Subcutaneous adipose tissue (tissue), 4 donors: ENCODE data around the gene RB1. TPM values are rescaled to one million over a fixed set of nuclear protein-coding genes. Genes with fewer than 3 reads are reported as not detected.

Experiments
- total RNA-seq, 4 donors: library from RNA; depleted of rRNA; stranded (reverse); fragments of >200 nt; gene quantifications; one replicate each; pipeline ENCODE4 v1.1.0, GENCODE V29; 2016
- TF ChIP-seq, protein P1 (sequence below): fragments of 450-650 bp; IDR thresholded peaks from one replicate; pipeline ENCODE4 v1.5.1; 2016; ENCODE audit warnings: low read depth, mild to moderate bottlenecking, control low read depth, antibody characterized with exemption, moderate library complexity

The RB1 gene
- total RNA-seq, 4 donors from 2014 or later: 35.0 to 85.6 (median 45.6) TPM

DNA sequence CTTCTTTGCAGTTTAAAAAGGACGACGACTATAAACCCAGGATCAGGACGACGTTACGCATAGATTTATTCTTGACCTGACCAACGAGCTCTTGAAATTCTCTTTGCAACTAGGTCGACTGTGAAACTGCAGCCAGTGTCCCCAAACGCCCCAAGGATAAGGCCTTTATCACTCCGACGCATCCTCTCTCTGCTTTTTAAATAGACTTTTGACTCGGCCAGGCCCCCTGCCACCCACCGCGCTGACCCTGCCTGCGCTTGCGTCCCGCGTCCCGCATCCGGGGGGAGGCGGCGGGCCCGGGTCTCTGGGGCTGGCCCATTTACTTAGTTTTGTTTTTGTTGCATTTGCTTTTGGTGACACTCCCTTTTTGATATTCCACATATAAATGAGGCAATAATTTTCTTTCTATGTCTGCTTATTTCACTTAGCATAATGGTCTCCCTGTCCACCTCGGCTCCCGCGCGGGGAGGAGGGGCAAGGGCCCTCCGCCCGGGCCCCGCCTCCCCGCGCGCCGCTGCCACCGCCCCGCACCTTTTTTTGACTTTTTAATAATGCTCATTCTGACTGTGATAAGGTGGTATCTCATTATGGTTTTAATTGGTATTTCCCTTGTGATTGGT lies 17.4 kb downstream of the RB1 start:
- TF ChIP-seq, protein P1, sequence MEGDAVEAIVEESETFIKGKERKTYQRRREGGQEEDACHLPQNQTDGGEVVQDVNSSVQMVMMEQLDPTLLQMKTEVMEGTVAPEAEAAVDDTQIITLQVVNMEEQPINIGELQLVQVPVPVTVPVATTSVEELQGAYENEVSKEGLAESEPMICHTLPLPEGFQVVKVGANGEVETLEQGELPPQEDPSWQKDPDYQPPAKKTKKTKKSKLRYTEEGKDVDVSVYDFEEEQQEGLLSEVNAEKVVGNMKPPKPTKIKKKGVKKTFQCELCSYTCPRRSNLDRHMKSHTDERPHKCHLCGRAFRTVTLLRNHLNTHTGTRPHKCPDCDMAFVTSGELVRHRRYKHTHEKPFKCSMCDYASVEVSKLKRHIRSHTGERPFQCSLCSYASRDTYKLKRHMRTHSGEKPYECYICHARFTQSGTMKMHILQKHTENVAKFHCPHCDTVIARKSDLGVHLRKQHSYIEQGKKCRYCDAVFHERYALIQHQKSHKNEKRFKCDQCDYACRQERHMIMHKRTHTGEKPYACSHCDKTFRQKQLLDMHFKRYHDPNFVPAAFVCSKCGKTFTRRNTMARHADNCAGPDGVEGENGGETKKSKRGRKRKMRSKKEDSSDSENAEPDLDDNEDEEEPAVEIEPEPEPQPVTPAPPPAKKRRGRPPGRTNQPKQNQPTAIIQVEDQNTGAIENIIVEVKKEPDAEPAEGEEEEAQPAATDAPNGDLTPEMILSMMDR: no peak

DNA sequence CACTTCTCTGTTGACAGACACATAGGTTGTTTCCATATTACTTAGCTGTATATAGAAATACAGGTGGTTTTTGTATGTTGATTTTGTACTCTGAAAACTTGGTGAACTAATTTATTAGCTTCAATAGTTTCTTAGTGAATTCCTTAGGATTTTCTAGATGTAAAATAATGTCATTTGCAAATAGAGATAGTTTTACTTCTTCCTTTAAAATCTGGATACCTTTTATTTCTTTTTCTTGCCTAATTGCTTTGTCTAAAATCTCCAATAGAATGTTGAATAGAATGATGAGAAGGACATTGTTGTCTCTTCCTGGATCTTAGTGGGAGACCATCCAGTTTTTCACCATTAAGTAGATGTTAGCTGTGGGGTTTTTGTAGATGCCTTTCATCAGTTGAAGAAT lies 18.7 kb downstream of the RB1 start:
- TF ChIP-seq, protein P1: no peak

DNA sequence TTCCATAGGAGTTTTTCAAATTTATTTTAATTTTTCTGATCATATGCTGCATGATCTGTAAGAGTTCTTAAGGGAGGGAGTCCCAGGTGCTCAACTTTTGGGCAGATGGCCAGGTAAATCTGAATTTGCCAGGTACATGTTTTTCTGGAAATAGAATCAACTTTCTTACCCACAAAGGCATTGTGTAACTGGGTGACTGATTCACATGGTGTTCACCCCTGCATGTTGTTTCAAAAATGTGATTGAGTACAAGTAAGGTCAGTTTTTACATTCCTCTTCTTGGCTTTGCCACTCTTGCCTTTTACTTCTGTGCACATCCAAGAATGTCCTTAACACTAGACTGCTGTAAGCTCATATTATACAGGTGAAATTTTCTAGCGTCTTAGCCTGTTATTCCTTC lies 30.4 kb downstream of the RB1 start:
- TF ChIP-seq, protein P1: no peak

DNA sequence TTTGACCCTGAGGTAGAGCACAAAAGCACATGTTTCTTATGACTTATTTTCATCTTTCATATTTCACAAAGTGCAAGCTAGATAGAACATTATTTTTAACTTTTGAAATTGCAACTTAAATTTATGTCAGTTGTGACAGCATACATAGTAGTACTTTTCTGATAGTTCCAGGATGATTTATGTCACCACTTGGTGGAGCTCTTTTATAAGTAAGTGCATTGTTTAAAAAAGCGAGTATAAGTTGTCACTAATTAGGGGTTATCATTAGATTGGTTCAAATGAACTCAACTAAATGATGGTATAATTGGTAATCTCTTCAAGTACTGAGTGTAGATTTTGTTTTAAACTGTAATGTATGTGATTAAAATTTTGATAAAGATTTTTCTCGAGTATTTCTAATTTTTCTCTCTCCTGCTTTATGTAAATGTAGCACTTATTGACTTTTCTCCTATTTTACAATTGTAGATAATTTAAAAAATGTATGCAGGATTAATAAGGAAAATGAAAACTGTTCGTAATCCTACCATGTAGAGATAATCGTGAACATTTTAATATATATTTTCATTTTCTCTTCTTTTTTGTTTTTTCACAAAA lies 31.1 kb downstream of the RB1 start:
- TF ChIP-seq, protein P1: no peak

DNA sequence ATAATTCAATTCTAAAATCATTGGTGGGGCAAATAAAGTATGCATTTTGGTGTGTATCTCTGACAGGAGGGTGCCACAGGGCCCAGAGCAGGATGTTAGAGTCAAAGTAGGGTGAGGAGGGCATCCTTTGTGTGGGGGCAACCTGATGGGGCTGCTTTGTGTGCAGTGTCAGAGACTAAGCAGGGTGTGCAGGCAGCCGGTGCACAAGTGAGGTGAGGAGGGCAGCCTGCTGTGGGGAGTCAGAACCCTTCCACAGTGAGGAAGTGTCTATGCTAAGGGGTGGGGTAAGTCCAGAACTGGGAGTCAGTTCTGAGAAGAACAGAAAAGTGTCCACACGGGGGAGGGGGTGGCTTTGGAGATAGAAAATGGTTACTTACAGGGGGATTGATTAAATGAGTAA lies 40.7 kb downstream of the RB1 start:
- TF ChIP-seq, protein P1: no peak

DNA sequence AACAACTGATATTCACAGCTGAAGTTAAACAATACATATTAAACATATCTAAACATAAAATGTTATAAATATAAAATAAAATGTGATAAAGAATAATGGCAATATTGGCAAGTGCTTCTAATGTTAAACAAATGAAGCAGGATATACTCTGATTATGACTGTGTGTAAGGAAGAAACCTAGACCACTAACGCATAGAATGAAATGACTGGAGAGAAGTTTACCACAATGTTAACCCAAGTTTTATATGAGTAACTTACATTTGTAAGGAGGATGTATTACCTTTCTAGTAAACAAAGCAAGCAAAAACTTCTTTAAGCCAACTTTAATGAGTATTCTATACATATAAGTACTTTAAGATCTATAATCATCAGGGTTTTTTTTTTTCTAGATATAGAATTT lies 43.0 kb downstream of the RB1 start:
- TF ChIP-seq, protein P1: no peak

DNA sequence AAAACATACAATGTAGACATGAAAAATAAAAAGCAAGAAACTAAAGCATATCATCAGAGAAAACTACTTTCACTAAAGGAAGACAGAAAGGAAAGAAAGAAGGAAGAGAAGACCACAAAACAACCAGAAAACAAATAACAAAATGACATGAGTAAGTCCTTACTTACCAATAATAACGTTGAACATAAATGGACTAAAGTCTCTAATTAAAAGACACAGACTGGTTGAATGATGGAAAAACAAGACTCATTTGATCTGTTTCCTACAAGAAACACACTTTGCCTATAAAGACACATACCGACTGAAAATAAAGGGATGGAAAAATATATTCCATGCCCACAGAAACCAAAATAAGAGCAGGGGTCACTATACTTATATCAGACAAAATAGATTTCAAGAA lies 46.0 kb downstream of the RB1 start:
- TF ChIP-seq, protein P1: no peak
